ENCODE results near the gene GCK.
A peak's percentile ranks its signal among the peaks of the same experiment; 100 is the strongest.

DNA sequence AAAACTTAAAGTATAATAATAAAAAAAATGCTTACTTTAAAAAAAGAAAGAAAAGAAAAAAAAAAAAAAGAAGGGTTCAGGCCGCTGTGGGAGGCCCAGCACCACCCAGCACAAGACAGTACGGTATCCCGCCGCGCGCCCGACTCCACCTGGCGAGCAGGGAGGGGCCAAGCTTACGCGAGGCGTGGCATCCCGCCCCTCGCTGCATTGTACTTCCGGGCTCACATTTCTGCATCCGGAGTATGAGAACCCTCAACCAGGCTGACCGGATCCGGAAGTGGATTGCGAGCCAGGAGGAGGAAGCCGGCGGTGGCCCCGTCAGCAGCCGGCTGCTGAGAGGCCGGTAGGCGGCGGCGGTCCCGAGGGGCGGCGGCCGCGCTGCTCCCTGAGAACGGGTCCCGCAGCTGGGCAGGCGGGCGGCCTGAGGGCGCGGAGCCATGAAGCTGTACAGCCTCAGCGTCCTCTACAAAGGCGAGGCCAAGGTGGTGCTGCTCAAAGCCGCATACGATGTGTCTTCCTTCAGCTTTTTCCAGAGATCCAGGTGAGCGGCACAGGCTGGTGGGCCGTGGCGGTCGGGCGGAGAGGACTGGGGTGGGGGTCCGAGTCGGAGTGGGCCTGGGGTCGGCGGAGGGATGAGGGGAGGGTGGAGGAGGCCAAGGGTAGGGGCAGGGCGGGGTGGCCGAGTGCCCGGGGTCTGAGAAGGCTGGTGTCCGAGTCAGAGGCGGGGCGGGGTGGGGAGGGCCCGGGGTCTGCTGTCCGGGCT, 11.6 kb upstream of the GCK start, which contains the start of gene YKT6:
- TF ChIP-seq ZBTB7A (IDR thresholded peaks at IDR 0.05; ENCODE audit: low read depth) = peak; percentile 64
- no peak for TF ChIP-seq FOXM1 (IDR thresholded peaks at IDR 0.05; ENCODE audit: borderline replicate concordance, low read depth)
- peak; percentile 93 for TF ChIP-seq TAF1 (IDR thresholded peaks at IDR 0.05; ENCODE audit: low read depth)
- TF ChIP-seq YY1 (IDR thresholded peaks at IDR 0.05; ENCODE audit: low read depth) = no peak
